HEK293 (cell line): ENCODE results near the gene HEG1.

Experiments used
- CTCF ChIP-seq: fragments of 450-650 bp; formaldehyde crosslinking; IDR thresholded peaks from 2 replicates; pipeline ENCODE4 v1.5.1; 2016; ENCODE audit warnings: missing biosample characterization, missing genetic modification characterization
- OSR2 ChIP-seq: fragments of 450-650 bp; formaldehyde crosslinking; IDR thresholded peaks from 2 replicates; pipeline ENCODE4 v1.5.1; 2016; ENCODE audit warnings: missing biosample characterization, missing genetic modification characterization
- PRDM1 ChIP-seq: fragments of 450-650 bp; formaldehyde crosslinking; IDR thresholded peaks from 2 replicates; pipeline ENCODE4; 2016; ENCODE audit warnings: missing biosample characterization, missing genetic modification characterization
- TCF7L2 ChIP-seq: IDR thresholded peaks from 2 replicates; pipeline ENCODE4 v1.6.1; 2011; ENCODE audit warnings: low read depth, mild to moderate bottlenecking, inconsistent platforms, low read length, moderate library complexity, borderline replicate concordance
- ZEB2 ChIP-seq: fragments of 450-650 bp; formaldehyde crosslinking; IDR thresholded peaks from 2 replicates; pipeline ENCODE4 v1.5.1; 2016; ENCODE audit warnings: missing biosample characterization, missing genetic modification characterization
- ZNF121 ChIP-seq: fragments of 450-650 bp; formaldehyde crosslinking; IDR thresholded peaks from 2 replicates; pipeline ENCODE4 v1.5.1; 2016; ENCODE audit warnings: missing biosample characterization, missing genetic modification characterization
- ZNF335 ChIP-seq: fragments of 450-650 bp; formaldehyde crosslinking; conservative IDR thresholded peaks from 2 replicates; pipeline ENCODE4 v1.5.1; 2016; ENCODE audit warnings: missing biosample characterization, missing genetic modification characterization
- ZNF341 ChIP-seq: fragments of 450-650 bp; formaldehyde crosslinking; IDR thresholded peaks from 2 replicates; pipeline ENCODE4; 2016; ENCODE audit warnings: low read depth, missing biosample characterization, missing genetic modification characterization
- ZNF48 ChIP-seq: fragments of 450-650 bp; formaldehyde crosslinking; IDR thresholded peaks from 2 replicates; pipeline ENCODE4 v1.5.1; 2016; ENCODE audit warnings: missing biosample characterization, missing genetic modification characterization
- ZNF670 ChIP-seq: fragments of 450-650 bp; formaldehyde crosslinking; IDR thresholded peaks from 2 replicates; pipeline ENCODE4 v1.5.1; 2016; ENCODE audit warnings: missing biosample characterization, missing genetic modification characterization, low read depth
- ZNF830 ChIP-seq: fragments of 450-650 bp; IDR thresholded peaks from 2 replicates; pipeline ENCODE4 v1.5.0; 2018; ENCODE audit warnings: missing biosample characterization, missing genetic modification characterization, low read depth, mild to moderate bottlenecking, moderate library complexity
- TF ChIP-seq, protein P1 (sequence below): fragments of 450-650 bp; formaldehyde crosslinking; IDR thresholded peaks from 2 replicates; pipeline ENCODE4 v1.5.1; 2016; ENCODE audit warnings: missing biosample characterization, missing genetic modification characterization
- TF ChIP-seq, protein P2 (sequence below): sonication (generic); formaldehyde crosslinking; IDR thresholded peaks from 2 replicates; pipeline ENCODE4 v1.8.1; 2022; ENCODE audit warnings: mild to moderate bottlenecking, moderate library complexity, missing genetic modification reagents
- TF ChIP-seq, protein P3 (sequence below): fragments of 450-650 bp; IDR thresholded peaks from 2 replicates; pipeline ENCODE4 v1.5.1; 2018; ENCODE audit warnings: missing biosample characterization, mild to moderate bottlenecking, missing genetic modification characterization

DNA sequence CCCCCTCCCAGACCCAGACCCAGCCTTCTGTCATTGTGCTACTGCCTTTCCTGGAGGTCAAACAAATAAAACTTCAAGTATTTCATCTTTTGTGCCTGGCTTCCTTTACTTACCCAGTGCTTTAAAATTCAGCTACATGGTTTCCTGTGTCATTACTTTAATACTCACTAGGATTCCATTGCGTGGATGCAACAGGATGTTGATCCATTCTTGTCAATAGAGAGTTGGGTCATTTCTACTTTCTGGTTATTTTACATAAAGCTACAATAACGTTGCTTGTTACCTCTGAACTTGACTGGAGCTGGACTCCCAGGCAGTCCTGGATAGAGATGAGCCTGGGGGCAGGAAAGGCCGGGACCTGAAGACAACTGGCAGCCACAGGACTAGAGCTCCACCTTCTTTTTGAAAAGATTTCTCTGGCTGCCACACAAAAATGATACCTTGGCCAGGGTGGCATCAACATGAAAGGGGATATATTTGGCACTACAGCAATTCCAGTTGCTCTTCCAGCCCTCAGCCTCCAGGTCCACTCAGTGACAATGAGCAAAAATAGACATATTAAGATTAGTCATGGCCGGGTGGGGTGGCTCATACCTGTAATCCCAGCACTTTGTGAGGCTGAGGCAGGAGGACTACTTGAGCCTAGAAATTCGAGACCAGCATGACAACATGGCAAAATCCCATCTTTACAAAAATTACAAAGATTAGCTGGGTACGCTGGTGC is 23.3 kb upstream of the HEG1 start:
- TF ChIP-seq PRDM1 (tag by site-specific recombination) (no peak), CTCF (tag by site-specific recombination) (no peak), ZNF121 (no peak), ZNF335 (tag by site-specific recombination) (no peak), ZNF341 (tag by site-specific recombination) (no peak), TCF7L2 (no peak), OSR2 (no peak), ZNF670 (tag by site-specific recombination) (no peak), ZEB2 (no peak), ZNF48 (tag by site-specific recombination) (no peak), ZNF830 (tag by site-specific recombination) (no peak)
- TF ChIP-seq, protein P1, sequence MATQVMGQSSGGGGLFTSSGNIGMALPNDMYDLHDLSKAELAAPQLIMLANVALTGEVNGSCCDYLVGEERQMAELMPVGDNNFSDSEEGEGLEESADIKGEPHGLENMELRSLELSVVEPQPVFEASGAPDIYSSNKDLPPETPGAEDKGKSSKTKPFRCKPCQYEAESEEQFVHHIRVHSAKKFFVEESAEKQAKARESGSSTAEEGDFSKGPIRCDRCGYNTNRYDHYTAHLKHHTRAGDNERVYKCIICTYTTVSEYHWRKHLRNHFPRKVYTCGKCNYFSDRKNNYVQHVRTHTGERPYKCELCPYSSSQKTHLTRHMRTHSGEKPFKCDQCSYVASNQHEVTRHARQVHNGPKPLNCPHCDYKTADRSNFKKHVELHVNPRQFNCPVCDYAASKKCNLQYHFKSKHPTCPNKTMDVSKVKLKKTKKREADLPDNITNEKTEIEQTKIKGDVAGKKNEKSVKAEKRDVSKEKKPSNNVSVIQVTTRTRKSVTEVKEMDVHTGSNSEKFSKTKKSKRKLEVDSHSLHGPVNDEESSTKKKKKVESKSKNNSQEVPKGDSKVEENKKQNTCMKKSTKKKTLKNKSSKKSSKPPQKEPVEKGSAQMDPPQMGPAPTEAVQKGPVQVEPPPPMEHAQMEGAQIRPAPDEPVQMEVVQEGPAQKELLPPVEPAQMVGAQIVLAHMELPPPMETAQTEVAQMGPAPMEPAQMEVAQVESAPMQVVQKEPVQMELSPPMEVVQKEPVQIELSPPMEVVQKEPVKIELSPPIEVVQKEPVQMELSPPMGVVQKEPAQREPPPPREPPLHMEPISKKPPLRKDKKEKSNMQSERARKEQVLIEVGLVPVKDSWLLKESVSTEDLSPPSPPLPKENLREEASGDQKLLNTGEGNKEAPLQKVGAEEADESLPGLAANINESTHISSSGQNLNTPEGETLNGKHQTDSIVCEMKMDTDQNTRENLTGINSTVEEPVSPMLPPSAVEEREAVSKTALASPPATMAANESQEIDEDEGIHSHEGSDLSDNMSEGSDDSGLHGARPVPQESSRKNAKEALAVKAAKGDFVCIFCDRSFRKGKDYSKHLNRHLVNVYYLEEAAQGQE (tag by site-specific recombination): no peak
- TF ChIP-seq, protein P2, sequence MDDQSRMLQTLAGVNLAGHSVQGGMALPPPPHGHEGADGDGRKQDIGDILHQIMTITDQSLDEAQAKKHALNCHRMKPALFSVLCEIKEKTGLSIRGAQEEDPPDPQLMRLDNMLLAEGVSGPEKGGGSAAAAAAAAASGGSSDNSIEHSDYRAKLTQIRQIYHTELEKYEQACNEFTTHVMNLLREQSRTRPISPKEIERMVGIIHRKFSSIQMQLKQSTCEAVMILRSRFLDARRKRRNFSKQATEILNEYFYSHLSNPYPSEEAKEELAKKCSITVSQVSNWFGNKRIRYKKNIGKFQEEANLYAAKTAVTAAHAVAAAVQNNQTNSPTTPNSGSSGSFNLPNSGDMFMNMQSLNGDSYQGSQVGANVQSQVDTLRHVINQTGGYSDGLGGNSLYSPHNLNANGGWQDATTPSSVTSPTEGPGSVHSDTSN: no peak
- TF ChIP-seq, protein P3, sequence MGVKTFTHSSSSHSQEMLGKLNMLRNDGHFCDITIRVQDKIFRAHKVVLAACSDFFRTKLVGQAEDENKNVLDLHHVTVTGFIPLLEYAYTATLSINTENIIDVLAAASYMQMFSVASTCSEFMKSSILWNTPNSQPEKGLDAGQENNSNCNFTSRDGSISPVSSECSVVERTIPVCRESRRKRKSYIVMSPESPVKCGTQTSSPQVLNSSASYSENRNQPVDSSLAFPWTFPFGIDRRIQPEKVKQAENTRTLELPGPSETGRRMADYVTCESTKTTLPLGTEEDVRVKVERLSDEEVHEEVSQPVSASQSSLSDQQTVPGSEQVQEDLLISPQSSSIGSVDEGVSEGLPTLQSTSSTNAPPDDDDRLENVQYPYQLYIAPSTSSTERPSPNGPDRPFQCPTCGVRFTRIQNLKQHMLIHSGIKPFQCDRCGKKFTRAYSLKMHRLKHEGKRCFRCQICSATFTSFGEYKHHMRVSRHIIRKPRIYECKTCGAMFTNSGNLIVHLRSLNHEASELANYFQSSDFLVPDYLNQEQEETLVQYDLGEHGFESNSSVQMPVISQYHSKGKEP (tag by site-specific recombination): no peak
